Endodermal cell (in vitro differentiated cells): ENCODE data around the gene TNRC18. TPM values are rescaled to one million over a fixed set of nuclear protein-coding genes. Genes with fewer than 3 reads are reported as not detected.
A peak's percentile ranks its signal among the peaks of the same experiment; 100 is the strongest.

Source experiments
- DNase-seq: peaks from one replicate; pipeline ENCODE4 v3.0.0-alpha.2; 2017
- H3K27ac ChIP-seq: 2 replicates; pipeline ENCODE4 v1.5.1; 2013; ENCODE audit warnings: mild to moderate bottlenecking, low read depth, low read length, moderate library complexity
- H3K27me3 ChIP-seq: 2 replicates; pipeline ENCODE4 v1.6.1; 2013; ENCODE audit warnings: mild to moderate bottlenecking, low read length, moderate library complexity; ENCODE audit not compliant: insufficient read depth, control insufficient read depth, poor library complexity, severe bottlenecking
- H3K36me3 ChIP-seq: 2 replicates; pipeline ENCODE4 v1.7.0; 2013; ENCODE audit warnings: mild to moderate bottlenecking, low read length, moderate library complexity; ENCODE audit not compliant: control insufficient read depth, insufficient read depth
- H3K4me1 ChIP-seq: one replicate; pipeline ENCODE4 v1.7.0; 2013; ENCODE audit warnings: low read length; ENCODE audit not compliant: control insufficient read depth, insufficient read depth
- H3K4me3 ChIP-seq: 2 replicates; pipeline ENCODE4 v1.5.1; 2013; ENCODE audit warnings: mild to moderate bottlenecking, low read length, moderate library complexity
- H3K9ac ChIP-seq: 2 replicates; pipeline ENCODE4 v1.6.1; 2013; ENCODE audit warnings: mild to moderate bottlenecking, low read length, moderate library complexity; ENCODE audit not compliant: poor library complexity, severe bottlenecking; ENCODE audit errors: extremely low read depth
- H3K9me3 ChIP-seq: 2 replicates; pipeline ENCODE4 v1.6.1; 2013; ENCODE audit warnings: mild to moderate bottlenecking, low read length, moderate library complexity; ENCODE audit not compliant: control insufficient read depth
- H3K27ac Mint-ChIP-seq: 2 replicates; pipeline ENCODE4 v1.8.0; 2020; ENCODE audit warnings: mixed read lengths
- H3K27me3 Mint-ChIP-seq: 2 replicates; pipeline ENCODE4 v1.8.0; 2021; ENCODE audit warnings: mild to moderate bottlenecking, mixed read lengths; ENCODE audit not compliant: insufficient read depth
- H3K36me3 Mint-ChIP-seq: 2 replicates; pipeline ENCODE4 v1.8.0; 2020; ENCODE audit warnings: low read depth, mixed read lengths
- H3K4me1 Mint-ChIP-seq: 2 replicates; pipeline ENCODE4 v1.8.0; 2020; ENCODE audit warnings: mixed read lengths
- H3K4me3 Mint-ChIP-seq: 2 replicates; pipeline ENCODE4 v1.8.0; 2020; ENCODE audit warnings: mild to moderate bottlenecking, moderate library complexity, mixed read lengths
- H3K9me3 Mint-ChIP-seq: 2 replicates; pipeline ENCODE4 v1.8.0; 2020; ENCODE audit warnings: mild to moderate bottlenecking, mixed read lengths
- WGBS, 2 experiments: methylation state at CpG; one replicate each; pipeline versions ENCODE4 v1.1.5 to v1.1.7; 2013; ENCODE audit warnings: missing lambda C conversion rate in 2 of 2, mixed read lengths in 1 of 2; ENCODE audit not compliant: insufficient coverage in 1 of 2, insufficient read length in 1 of 2; 5-methylcytosine and 5-hydroxymethylcytosine counted together
- total RNA-seq, 2 donors: library from RNA; stranded (reverse); fragmentation: NEBNext Ultra II Directional in 1 of 2; extraction: Animal tissue kit (Norgen Biotek cat#: 25700) in 1 of 2; gene quantifications; 2 replicates in 1 of 2; 3 replicates in 1 of 2; pipeline ENCODE4 v1.2.1, GENCODE V29; 2021
- TF ChIP-seq, protein P1 (sequence below): fragments of 200-600 bp; sonication (generic); conservative IDR thresholded peaks from 2 replicates; pipeline ENCODE4 v1.5.0; 2021; ENCODE audit warnings: antibody characterized with exemption, mild to moderate bottlenecking

The TNRC18 gene
- total RNA-seq, 2 donors from 2014 or later = 103 to 136 TPM

DNA sequence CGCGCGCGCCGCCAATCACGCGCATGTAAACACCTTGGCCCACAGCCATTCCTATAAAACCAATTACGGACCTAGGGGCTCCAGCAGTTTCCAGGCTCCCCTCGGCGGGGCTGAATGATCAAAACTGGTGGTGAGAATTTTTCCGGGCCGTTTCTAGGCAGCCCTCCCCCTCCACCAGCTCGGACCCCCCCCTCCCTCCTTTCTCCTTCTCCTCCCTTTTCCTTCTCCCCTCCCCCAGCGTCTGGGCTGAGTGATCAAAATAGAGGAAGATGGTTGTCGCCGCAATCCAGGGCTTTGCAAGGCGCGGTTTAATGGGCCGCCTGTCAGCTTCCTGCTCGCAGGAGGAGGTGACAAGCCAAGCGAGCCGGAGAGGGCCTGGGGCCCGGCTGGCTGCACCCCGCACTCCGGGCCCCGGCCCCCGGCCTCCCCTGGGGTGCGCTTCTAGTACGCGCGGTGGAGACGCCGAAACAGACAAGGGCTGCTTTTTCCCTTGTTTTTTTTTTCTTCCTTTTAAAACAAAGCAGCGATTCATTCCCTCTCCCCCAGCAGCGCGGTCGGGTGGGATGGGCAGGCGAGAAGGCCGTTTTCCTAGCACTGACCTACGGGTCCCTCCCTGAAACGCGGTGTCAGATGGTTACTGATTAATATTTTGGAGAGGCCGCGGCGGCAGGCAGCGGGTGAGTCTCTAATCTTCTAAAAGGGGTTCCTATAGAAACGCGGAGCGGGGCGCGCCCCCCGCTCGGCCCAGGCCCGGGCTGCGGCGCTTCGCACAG lies 528 bp upstream of the TNRC18 start:
- peaks cover 7% of the 10 kb centered on the region for H3K27me3 Mint-ChIP-seq
- no peaks in the 10 kb centered on the region for H3K9me3 Mint-ChIP-seq
- TF ChIP-seq, protein P1, sequence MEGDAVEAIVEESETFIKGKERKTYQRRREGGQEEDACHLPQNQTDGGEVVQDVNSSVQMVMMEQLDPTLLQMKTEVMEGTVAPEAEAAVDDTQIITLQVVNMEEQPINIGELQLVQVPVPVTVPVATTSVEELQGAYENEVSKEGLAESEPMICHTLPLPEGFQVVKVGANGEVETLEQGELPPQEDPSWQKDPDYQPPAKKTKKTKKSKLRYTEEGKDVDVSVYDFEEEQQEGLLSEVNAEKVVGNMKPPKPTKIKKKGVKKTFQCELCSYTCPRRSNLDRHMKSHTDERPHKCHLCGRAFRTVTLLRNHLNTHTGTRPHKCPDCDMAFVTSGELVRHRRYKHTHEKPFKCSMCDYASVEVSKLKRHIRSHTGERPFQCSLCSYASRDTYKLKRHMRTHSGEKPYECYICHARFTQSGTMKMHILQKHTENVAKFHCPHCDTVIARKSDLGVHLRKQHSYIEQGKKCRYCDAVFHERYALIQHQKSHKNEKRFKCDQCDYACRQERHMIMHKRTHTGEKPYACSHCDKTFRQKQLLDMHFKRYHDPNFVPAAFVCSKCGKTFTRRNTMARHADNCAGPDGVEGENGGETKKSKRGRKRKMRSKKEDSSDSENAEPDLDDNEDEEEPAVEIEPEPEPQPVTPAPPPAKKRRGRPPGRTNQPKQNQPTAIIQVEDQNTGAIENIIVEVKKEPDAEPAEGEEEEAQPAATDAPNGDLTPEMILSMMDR = no peak

GRCh38 chr7:5422396-5423305 lies 983 bp downstream of the TNRC18 start:
- H3K4me1 Mint-ChIP-seq = peaks cover 10% of the 10 kb centered on the region
- Histone ChIP-seq H3K4me1 (peaks cover 6% of the 10 kb centered on the region), H3K4me3 (peak overlapping the region; percentile 100), H3K9ac (peak overlapping the region; percentile 100), H3K36me3 (peaks cover 24% of the 10 kb centered on the region), H3K9me3 (no peaks in the 10 kb centered on the region), H3K27me3 (no peaks in the 10 kb centered on the region), H3K27ac (peak overlapping the region; percentile 98)
- TF ChIP-seq, protein P1 = peak; percentile 23
- no peaks in the 10 kb centered on the region for H3K9me3 Mint-ChIP-seq
- no peak for DNase-seq
- peak overlapping the region; percentile 96 for H3K4me3 Mint-ChIP-seq
- H3K36me3 Mint-ChIP-seq = peaks cover 10% of the 10 kb centered on the region
- WGBS, 2 experiments = 0% methylated on average over 18 to 51 of the region's 56 CpGs
- peak overlapping the region; percentile 96 for H3K27ac Mint-ChIP-seq
- peaks cover 9% of the 10 kb centered on the region for H3K27me3 Mint-ChIP-seq

More for the DNA sequence above, 528 bp upstream of the TNRC18 start:
- Histone ChIP-seq H3K9me3 (no peaks in the 10 kb centered on the region), H3K4me3 (peak overlapping the region; percentile 99), H3K36me3 (peaks cover 22% of the 10 kb centered on the region), H3K27ac (peak overlapping the region; percentile 99), H3K4me1 (no peaks in the 10 kb centered on the region), H3K27me3 (no peaks in the 10 kb centered on the region), H3K9ac (peak overlapping the region; percentile 100)
- peaks cover 8% of the 10 kb centered on the region for H3K36me3 Mint-ChIP-seq
- peak overlapping the region; percentile 96 for H3K4me3 Mint-ChIP-seq
- H3K4me1 Mint-ChIP-seq = peaks cover 5% of the 10 kb centered on the region
- 0% methylated on average over 14 to 57 of the region's 57 CpGs for WGBS, 2 experiments
- peak overlapping the region; percentile 99 for H3K27ac Mint-ChIP-seq
- peak; percentile 99 for DNase-seq

DNA sequence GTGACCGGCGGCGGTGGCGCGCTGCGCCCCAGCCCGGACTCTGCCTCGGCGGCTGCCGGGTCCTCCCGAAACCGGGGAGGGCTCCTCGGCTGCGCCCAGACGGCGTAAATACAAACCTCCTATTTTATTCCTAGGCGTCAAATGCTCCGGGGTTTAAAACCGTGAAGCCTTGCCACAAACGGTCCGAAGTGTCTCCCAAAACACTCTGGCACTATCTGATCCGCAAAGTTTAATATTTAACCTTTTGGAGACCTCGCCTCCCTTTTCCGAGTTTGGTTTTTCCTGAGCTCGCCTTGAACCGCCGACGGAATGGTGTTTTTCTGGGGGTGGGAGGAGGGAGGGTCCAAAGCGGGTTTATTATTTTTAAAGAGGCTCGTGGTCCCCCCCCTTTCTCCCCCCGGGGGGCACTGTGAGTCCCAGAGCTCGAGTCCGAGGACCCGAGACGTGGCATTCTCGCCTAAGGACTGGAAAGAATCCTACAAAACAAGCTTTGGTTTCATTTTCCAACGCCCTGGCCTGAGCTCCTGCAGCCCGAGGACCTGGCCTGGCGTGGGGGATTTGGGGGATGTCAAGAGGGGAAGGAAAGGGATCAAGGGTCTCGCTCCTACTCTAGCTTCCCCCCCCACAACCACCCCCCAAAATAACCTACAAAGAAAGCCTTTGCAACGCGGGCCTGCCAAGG lies 1.8 kb downstream of the TNRC18 start:
- Histone ChIP-seq H3K4me3 (peak overlapping the region; percentile 100), H3K4me1 (peaks cover 10% of the 10 kb centered on the region), H3K9me3 (no peaks in the 10 kb centered on the region), H3K36me3 (peaks cover 32% of the 10 kb centered on the region), H3K27me3 (no peaks in the 10 kb centered on the region), H3K9ac (peak overlapping the region; percentile 100), H3K27ac (peak overlapping the region; percentile 98)
- Mint-ChIP-seq H3K27ac (peak overlapping the region; percentile 96), H3K27me3 (peaks cover 11% of the 10 kb centered on the region), H3K4me1 (peaks cover 14% of the 10 kb centered on the region), H3K36me3 (peaks cover 15% of the 10 kb centered on the region), H3K4me3 (peak overlapping the region; percentile 96), H3K9me3 (no peaks in the 10 kb centered on the region)
- 0% methylated on average over 17 to 40 of the region's 42 CpGs for WGBS, 2 experiments
- DNase-seq = peak; percentile 78
- TF ChIP-seq, protein P1 = no peak
